RCC 7860 (cell line): ENCODE measurements around the gene CNNM3.
"Not testable (repeated sequence)": the region's sequence is repeated elsewhere in the genome, so short reads cannot be mapped to it uniquely, and the experiment has no call there.

Experiments used
- DNase-seq: peaks from one replicate; pipeline ENCODE4 v3.0.0-alpha.2; 2015; ENCODE audit warnings: low spot score
- FAIRE-seq: peaks from 2 replicates; lab custom pipeline; 2012; peaks lifted over from hg19 to GRCh38; lab: Jason Lieb, UNC

The CNNM3 gene

GRCh38 chr2:96860065-96861029, 44.3 kb downstream of the CNNM3 start:
- DNase-seq: no peak
- no peak for FAIRE-seq

- no peak for FAIRE-seq
These were observed 45.0 kb downstream of the CNNM3 start for GRCh38 chr2:96861074-96861473.

GRCh38 chr2:96863056-96863455, 47.0 kb downstream of the CNNM3 start:
- FAIRE-seq, DNase-seq: not testable (repeated sequence)

More at GRCh38 chr2:96861074-96861473, 45.0 kb downstream of the CNNM3 start:
- DNase-seq: no peak

GRCh38 chr2:96863575-96864342, 47.7 kb downstream of the CNNM3 start:
- FAIRE-seq (no peak), DNase-seq (no peak)

- FAIRE-seq (no peak), DNase-seq (no peak)
These were observed 48.4 kb downstream of the CNNM3 start for GRCh38 chr2:96864343-96865091.

GRCh38 chr2:96865654-96866053, 49.6 kb downstream of the CNNM3 start:
- FAIRE-seq (no peak), DNase-seq (no peak)

- FAIRE-seq (no peak), DNase-seq (no peak)
These were observed 50.1 kb downstream of the CNNM3 start for GRCh38 chr2:96866149-96866548.

- no peak for DNase-seq
These were observed 50.5 kb downstream of the CNNM3 start for GRCh38 chr2:96866586-96866985.

GRCh38 chr2:96866986-96867755, 51.1 kb downstream of the CNNM3 start:
- no peak for DNase-seq
- FAIRE-seq: no peak

More at GRCh38 chr2:96866586-96866985, 50.5 kb downstream of the CNNM3 start:
- no peak for FAIRE-seq

GRCh38 chr2:96867756-96868554, 51.9 kb downstream of the CNNM3 start:
- FAIRE-seq (no peak), DNase-seq (no peak)

- FAIRE-seq (no peak), DNase-seq (peak; percentile 65)
These were observed 52.6 kb downstream of the CNNM3 start for GRCh38 chr2:96868555-96869280.

GRCh38 chr2:96869281-96869821, 53.3 kb downstream of the CNNM3 start:
- DNase-seq (peak; percentile 33), FAIRE-seq (no peak)

- FAIRE-seq (no peak), DNase-seq (no peak)
These were observed 54.0 kb downstream of the CNNM3 start, which contains the start of gene SEMA4C for GRCh38 chr2:96869822-96870625. TSS of gene SEMA4C (minus strand) at chr2:96870080. CDS start at chr2:96867886, 2,194 bp downstream.

GRCh38 chr2:96870626-96871255, 54.7 kb downstream of the CNNM3 start:
- DNase-seq (no peak), FAIRE-seq (no peak)

GRCh38 chr2:96872591-96873349, 56.7 kb downstream of the CNNM3 start:
- FAIRE-seq: no peak
- no peak for DNase-seq

- FAIRE-seq: no peak
- no peak for DNase-seq
These were observed 57.6 kb downstream of the CNNM3 start for GRCh38 chr2:96873651-96874096.
